ENCODE measurements around the gene CRMP1.

Gene CRMP1

DNA sequence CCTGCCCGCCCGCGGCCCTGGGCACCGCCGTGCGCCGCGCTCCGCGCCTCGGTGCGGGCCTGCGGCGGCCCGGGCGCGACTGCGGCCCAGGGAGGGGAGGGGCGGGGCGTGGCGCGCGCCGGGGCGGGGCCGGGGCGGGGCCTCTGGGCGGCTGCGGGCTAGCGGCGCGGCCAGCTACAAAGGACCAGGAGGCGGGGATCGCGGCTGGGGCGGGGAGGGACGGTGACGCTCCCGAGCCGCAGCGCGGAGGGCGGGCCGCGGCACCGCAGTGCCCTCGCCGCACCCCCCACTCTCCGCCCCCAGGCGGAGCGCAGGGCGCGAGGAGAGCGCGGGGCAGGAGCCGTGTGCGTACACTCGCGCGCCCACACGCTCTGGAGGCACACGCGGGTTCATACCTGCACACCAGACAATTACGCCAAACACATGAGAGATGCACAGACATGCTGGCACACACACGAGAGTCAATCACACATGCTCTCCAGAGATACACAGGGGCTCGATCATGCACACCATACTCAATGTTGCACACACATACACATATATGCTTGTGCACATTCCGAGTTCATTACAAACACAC is at the start of gene CRMP1:
TSS of gene CRMP1 (minus strand) at position 83 of the 577 bp plus-strand sequence. CDS start 117 bp downstream, outside the sequence.
- DNase-seq = no peak

- no peak for DNase-seq
Observed at GRCh38 chr4:5941601-5942000, 48.7 kb upstream of the CRMP1 start.

- no peak for DNase-seq
Observed at GRCh38 chr4:5940470-5941203, 47.8 kb upstream of the CRMP1 start.

DNA sequence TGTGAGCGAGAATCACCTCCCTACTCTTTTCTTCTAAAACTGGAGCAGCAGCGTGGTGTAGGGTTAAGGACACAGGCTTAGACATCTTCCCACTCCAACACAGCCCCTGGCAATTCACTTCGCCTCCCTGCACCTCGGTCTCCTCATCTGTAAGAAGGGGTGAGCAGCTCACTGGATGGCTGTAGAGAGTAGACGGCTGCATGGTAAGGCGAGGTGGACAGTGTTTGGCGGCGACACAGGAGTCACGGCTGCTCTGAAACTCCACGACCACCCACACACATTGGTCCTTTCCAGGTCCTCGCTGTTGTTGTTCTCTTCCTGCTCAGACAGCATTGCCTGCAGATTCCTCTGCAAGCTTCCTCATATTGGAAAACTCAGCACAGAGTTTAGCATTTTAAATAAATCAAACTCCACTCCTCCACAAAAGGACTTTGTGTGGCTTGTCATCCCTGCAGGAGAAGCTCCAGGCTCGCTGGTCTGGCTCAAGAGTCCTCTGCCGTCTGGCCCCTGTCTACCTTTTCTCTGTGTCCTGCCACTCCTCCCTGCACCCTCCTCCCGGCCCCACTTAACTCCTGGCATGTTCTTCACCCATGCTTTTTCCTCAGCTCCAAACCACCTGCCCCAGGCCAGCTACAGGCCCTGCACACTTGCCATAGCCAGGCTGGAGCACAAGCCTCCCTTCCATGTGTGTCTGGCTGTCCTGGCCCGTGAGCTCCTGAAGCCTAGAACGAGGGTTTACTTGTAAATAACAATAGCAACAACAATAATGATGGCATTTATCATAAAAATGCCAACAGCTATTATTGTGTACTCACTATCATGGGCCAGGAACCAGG is 41.3 kb upstream of the CRMP1 start:
- DNase-seq = no peak

GRCh38 chr4:5933116-5933515 is 40.2 kb upstream of the CRMP1 start:
- DNase-seq = no peak

- no peak for DNase-seq
Observed at GRCh38 chr4:5932035-5932568, 39.2 kb upstream of the CRMP1 start.

GRCh38 chr4:5931526-5931925 is 38.6 kb upstream of the CRMP1 start:
- DNase-seq = no peak

- DNase-seq = no peak
Observed at GRCh38 chr4:5930876-5931275, 38.0 kb upstream of the CRMP1 start.

GRCh38 chr4:5930456-5930855 is 37.6 kb upstream of the CRMP1 start:
- no peak for DNase-seq

DNA sequence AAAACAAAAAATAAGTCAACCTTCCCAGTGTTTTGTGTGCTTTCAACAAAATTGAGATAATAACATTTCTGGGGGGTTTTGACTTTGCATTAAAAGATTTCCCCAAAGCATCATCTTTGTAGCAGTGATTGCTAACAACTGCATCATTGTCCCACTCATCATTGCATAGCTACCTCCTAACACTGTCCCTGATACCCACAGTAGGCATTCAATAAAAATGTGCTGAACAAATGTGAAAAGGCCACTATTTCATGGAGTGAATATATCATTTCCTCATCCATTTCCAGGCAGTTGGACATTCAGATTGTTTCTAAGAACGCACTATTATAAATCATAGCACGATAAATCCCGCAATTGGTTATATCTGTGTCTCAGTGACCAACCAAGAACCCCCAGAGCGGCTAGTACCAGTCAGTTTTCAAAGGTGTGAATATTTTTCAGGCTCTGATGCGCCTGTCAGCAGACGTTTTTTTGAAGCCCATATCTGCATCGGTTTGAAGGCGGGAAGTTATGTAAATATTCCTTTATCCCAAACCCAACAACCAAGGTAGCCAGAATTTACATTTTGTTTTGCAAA is 36.0 kb upstream of the CRMP1 start:
- DNase-seq = no peak

DNA sequence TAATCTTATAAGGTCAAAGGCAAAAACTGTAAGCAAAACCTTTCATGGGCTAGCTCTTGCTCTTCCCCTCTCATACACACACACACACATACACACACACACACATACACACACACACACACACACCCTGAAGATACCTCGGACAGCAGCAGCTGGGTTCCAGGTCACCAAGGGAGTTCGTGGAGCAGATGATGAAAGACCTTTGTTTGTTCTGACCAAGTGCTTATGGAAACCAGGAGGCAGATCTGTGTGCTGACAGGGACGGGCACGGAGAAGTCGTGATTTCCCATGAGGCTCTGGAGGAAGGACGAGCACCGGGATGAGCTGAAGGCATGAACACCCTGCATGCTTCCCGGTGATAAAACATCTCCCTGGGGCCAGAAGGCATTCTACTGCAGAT is 35.4 kb upstream of the CRMP1 start:
- no peak for DNase-seq

DNA sequence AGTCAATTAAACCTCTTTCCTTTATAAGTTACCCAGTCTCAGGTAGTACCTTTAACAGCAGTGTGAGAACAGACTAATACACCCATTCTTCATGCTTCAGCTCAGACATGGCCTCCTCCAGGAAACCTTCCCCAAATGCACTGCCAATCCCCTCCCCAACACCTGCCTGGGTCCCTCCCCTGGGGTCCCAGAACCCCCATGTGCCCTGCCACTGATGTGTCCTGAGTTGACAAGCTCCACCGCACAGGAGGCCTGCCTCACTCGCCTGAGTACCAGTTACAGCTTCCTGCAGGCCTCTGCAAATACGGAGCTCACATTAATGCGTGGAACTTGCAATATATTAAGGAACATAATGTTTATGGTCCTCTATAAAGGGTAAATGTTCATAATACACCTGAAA is 34.9 kb upstream of the CRMP1 start:
- no peak for DNase-seq

DNA sequence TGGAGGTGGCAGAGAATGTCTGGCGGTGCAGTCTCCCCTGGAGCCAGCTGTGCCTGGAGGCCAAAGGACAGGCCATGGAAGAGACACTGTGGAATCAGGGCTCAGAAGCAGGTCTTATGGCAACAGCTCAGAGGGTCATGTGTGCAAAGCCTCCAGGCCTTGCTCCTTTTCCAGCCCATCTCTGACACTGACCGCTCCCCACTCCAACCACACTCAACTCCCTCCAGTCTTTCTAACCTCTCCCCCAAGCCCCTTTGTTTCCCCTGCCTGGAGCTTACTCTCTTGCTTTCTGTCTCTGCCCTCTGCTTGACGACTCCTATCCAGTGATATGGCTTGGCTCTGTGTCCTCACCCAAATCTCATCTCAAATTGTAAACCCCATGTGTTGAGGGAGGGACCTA is 34.2 kb upstream of the CRMP1 start:
- no peak for DNase-seq

DNA sequence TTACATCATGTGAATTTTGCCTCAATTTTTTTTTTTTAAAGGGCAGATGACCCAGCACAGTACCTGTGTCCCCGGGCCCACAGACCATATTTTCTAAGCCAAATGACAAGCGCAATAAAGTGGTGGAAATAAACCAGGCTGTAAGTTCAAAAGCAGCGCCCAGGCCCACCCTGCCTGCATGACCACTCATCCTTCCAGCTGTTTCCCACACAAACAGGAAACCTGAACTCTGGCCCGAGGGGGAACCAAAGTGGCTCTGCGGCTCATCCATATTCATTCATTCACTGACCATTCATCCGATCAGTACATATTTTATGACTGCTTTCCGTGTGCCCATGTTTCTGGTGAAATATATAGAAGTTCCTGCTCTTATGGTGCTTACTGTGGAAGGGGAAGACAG is 33.7 kb upstream of the CRMP1 start:
- DNase-seq = no peak

DNA sequence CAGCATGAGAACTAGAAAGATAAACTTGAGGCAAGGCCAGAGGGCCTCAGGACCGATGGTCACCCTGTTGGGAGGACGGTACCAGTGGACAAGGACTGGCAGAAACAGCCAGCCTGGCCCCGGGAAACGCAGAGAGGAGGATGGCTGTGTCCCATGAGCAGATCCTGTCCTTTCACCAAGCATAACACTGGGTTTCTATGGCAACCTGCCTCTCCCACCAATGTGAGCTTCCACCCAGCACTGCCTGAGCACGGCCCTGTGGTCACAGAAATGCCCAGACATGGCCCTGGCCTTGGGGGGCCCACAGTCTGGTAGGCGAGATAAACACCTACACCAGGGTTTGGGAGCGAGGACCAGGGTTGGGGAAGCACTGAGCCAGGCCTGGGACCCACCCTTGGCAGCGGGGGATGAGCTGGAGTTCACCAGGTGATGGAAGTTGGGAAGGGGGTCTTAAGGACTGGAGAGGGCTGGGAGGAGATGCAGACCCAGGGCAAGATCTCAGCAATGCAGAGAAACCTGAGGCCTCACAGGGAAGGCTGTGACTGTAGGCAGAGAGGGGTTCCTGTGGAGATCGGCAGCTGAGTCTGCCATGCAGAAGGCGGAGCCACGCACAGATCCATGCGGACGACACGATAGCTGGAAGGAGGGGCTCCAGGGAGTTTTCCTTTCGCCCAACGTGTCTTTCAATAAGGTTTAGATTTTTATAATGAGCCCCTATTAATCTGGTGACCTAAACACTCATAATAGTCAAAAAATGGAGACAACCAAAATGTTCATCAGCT is 32.7 kb upstream of the CRMP1 start:
- no peak for DNase-seq

GRCh38 chr4:5924461-5925125 is 31.7 kb upstream of the CRMP1 start:
- DNase-seq = no peak

DNA sequence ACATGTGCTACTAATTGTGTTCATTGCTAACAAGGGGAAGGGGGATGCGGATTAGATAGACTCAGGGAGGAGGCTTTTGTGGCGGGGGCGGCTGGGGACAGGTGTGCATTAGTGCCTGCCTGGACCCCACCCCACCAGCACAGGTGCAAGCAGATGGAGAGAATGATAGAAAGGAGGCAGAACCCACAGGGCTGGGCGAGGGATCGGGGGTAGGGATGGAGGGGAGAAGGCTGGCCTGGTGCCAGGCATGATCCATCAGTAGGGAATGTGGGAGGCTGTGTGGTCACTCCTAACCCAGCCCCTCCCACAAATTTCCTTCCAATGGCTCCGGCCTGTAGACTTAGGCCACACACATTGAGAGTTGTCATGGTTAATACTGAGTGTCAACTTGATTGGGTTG is 30.5 kb upstream of the CRMP1 start:
- DNase-seq = no peak

DNA sequence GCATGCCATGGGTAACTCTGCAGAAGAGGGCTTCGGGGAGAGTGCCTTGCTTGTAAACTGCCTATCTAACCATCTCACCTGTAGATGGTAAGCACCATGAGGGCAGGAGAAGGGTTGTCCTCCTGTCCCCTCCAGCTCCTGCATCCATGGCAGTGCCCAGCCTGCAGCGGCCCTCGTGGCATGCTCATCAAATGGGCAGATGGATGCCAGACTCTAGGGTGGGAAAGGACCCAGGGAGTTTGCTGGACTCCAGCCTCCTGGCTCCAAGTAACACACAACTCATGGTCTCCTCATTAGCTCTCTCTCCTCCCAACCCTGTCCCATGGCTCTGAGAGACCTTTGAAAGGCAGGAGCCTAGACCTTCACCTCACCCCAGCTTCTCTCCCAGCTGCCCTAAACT is 29.7 kb upstream of the CRMP1 start:
- no peak for DNase-seq

DNA sequence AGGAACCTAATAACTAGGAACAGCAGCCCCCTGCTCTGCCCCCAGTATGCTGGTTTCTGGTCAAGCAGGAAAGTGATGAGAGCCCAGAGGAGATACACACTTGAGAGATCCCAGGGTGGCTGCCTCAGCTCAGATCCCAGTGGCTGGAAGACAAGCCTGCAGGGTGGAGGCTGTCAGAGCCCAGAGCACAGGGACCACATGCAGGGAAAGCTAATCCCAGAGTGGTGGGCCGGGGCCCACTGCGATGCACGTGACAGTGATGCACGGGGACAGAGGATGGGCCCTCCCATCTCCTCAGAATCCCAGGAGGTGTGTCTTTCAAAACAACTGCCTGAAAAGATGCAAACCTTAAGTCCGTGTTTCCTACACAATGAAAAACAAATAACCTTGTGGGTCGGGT is 29.1 kb upstream of the CRMP1 start:
- DNase-seq = no peak

GRCh38 chr4:5921101-5921980 is 28.5 kb upstream of the CRMP1 start:
- DNase-seq = no peak

GRCh38 chr4:5919571-5919970 is 26.7 kb upstream of the CRMP1 start:
- no peak for DNase-seq
